ENCODE data around the gene ATP5PO. TPM values are rescaled to one million over a fixed set of nuclear protein-coding genes. Genes with fewer than 3 reads are reported as not detected.
"Not testable (repeated sequence)": the region's sequence is repeated elsewhere in the genome, so short reads cannot be mapped to it uniquely, and the experiment has no call there.

The ATP5PO gene
- total RNA-seq, 1 donor from 2014 or later, result 193 TPM

GRCh38 chr21:33864150-33864549, 51.5 kb downstream of the ATP5PO start:
- TF ChIP-seq CTCF (IDR thresholded peaks at IDR 0.05; ENCODE audit: unreplicated experiment), result no peak
- DNase-seq (ENCODE audit: low spot score, unreplicated experiment), result no peak
- Mint-ChIP-seq H3K4me1 (ENCODE audit: low read depth) (no peaks in the 10 kb centered on the region), H3K4me3 (ENCODE audit: low read depth) (no peak overlapping the region), H3K27me3 (no peaks in the 10 kb centered on the region), H3K9me3 (ENCODE audit: low read depth) (no peaks in the 10 kb centered on the region), H3K36me3 (ENCODE audit: insufficient read depth) (peaks cover 2% of the 10 kb centered on the region), H3K27ac (peak overlapping the region; percentile 62)

- H3K27me3 Mint-ChIP-seq; H3K9me3 Mint-ChIP-seq (ENCODE audit: low read depth); H3K27ac Mint-ChIP-seq; H3K4me1 Mint-ChIP-seq (ENCODE audit: low read depth); H3K36me3 Mint-ChIP-seq (ENCODE audit: insufficient read depth); DNase-seq (ENCODE audit: low spot score, unreplicated experiment); H3K4me3 Mint-ChIP-seq (ENCODE audit: low read depth): not testable (repeated sequence)
Observed at GRCh38 chr21:33863191-33863590, 52.4 kb downstream of the ATP5PO start.

DNA sequence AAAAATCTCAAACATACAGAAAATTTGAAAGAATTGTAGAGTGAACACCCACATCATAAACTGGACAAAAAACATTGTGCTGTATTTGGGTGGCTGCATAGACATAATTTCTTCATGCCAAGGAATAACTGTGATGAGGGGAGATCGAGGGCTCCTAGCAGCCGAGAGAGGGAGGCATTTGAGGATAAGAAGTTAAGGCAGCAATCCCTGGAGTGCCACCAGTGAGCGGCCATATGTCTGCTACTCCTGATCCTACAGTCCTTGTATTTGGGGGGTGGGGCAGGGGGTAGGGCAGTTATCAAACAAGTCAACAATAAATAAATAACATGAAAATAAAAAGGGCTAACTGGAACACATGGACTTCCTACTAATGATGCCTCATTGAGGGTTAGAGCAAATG, 54.5 kb downstream of the ATP5PO start:
- Mint-ChIP-seq H3K27me3 (peaks cover 6% of the 10 kb centered on the region), H3K4me1 (ENCODE audit: low read depth) (peaks cover 1% of the 10 kb centered on the region), H3K4me3 (ENCODE audit: low read depth) (no peak overlapping the region), H3K9me3 (ENCODE audit: low read depth) (no peaks in the 10 kb centered on the region), H3K27ac (no peak overlapping the region), H3K36me3 (ENCODE audit: insufficient read depth) (no peaks in the 10 kb centered on the region)
- no peak for TF ChIP-seq CTCF (IDR thresholded peaks at IDR 0.05; ENCODE audit: unreplicated experiment)
- DNase-seq (ENCODE audit: low spot score, unreplicated experiment), result no peak

DNA sequence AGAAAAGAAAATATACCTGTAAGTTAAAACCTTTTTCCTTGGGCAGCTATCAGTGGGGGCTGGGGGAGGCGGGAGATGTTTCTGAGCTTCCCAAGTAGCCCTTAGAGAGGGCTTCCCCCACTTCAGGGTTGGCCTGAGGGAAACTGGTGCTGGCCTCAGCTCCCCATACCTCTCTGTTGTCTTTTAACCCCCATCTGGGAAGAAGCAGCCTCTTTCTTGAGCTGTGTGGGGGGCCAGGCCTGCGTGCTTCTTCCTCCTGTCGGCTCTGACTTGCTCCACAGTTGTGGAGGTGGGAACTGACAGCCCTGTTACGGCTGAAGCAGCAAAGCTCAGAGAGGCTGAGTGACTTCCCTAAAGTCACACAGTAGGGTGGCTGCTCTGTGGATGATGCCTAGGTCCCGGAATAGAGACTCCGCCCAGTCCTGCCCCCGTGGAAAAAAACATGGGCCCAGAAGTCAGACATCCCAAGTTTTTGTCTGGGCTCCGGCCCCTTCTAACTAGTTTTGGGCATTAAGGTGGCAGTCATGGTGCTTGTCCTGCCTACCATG, 55.2 kb downstream of the ATP5PO start:
- Mint-ChIP-seq H3K4me3 (ENCODE audit: low read depth) (no peak overlapping the region), H3K9me3 (ENCODE audit: low read depth) (no peaks in the 10 kb centered on the region), H3K36me3 (ENCODE audit: insufficient read depth) (no peaks in the 10 kb centered on the region), H3K27me3 (peaks cover 6% of the 10 kb centered on the region), H3K4me1 (ENCODE audit: low read depth) (peaks cover 1% of the 10 kb centered on the region), H3K27ac (no peak overlapping the region)
- TF ChIP-seq CTCF (IDR thresholded peaks at IDR 0.05; ENCODE audit: unreplicated experiment), result no peak
- DNase-seq (ENCODE audit: low spot score, unreplicated experiment), result no peak

GRCh38 chr21:33859373-33860102, 56.1 kb downstream of the ATP5PO start:
- Mint-ChIP-seq H3K27ac (no peak overlapping the region), H3K4me1 (ENCODE audit: low read depth) (peaks cover 1% of the 10 kb centered on the region), H3K4me3 (ENCODE audit: low read depth) (no peak overlapping the region), H3K36me3 (ENCODE audit: insufficient read depth) (no peaks in the 10 kb centered on the region), H3K27me3 (peaks cover 6% of the 10 kb centered on the region), H3K9me3 (ENCODE audit: low read depth) (no peaks in the 10 kb centered on the region)
- DNase-seq (ENCODE audit: low spot score, unreplicated experiment), result no peak
- no peak for TF ChIP-seq CTCF (IDR thresholded peaks at IDR 0.05; ENCODE audit: unreplicated experiment)
